HG02571 (cell line): ENCODE measurements around the gene RPS29.
"Not testable (repeated sequence)": the region's sequence is repeated elsewhere in the genome, so short reads cannot be mapped to it uniquely, and the experiment has no call there.

Source experiments
- ATAC-seq: cut with Tn5 transposase; IDR thresholded peaks from one replicate; pipeline ENCODE4 v1.9.1; 2021; ENCODE audit warnings: mild to moderate bottlenecking, moderate library complexity; ENCODE audit not compliant: unreplicated experiment

The RPS29 gene

GRCh38 chr14:49585803-49586672 lies at the start of gene RPS29:
Gene RPS29, minus strand, starts transcription at chr14:49586380. Its CDS starts 34 bp downstream, at chr14:49586346.
- ATAC-seq = peak; percentile 91

- peak; percentile 32 for ATAC-seq
Measured at GRCh38 chr14:49634547-49635334, 48.6 kb upstream of the RPS29 start, which contains the start of gene DNAAF2. Gene DNAAF2, minus strand, starts transcription at chr14:49635244. Its CDS starts 95 bp downstream, at chr14:49635149.

GRCh38 chr14:49633640-49634546 lies 47.7 kb upstream of the RPS29 start:
- peak; percentile 73 for ATAC-seq

- ATAC-seq = no peak
Measured at GRCh38 chr14:49623941-49624839, 38.0 kb upstream of the RPS29 start.

- ATAC-seq = no peak
Measured at GRCh38 chr14:49623387-49623786, 37.2 kb upstream of the RPS29 start.

GRCh38 chr14:49622022-49622607 lies 35.9 kb upstream of the RPS29 start:
- no peak for ATAC-seq

GRCh38 chr14:49621114-49621881 lies 35.1 kb upstream of the RPS29 start:
- ATAC-seq = peak; percentile 28

GRCh38 chr14:49620182-49621113 lies 34.3 kb upstream of the RPS29 start, which contains the start of the genes MGAT2 and RPL36AL:
Gene MGAT2, plus strand, starts transcription at chr14:49620799. Its CDS starts 470 bp downstream, at chr14:49621269.
Gene RPL36AL, minus strand, starts transcription at chr14:49620626. Its CDS starts 1,522 bp downstream, at chr14:49619104.
- peak; percentile 94 for ATAC-seq

GRCh38 chr14:49619730-49620129 lies 33.5 kb upstream of the RPS29 start:
- no peak for ATAC-seq

- not testable (repeated sequence) for ATAC-seq
Measured at GRCh38 chr14:49619273-49619672, 33.1 kb upstream of the RPS29 start.

- ATAC-seq = no peak
Measured at GRCh38 chr14:49617852-49618519, 31.8 kb upstream of the RPS29 start.

- ATAC-seq = no peak
Measured at GRCh38 chr14:49615776-49616175, 29.6 kb upstream of the RPS29 start.

- ATAC-seq = no peak
Measured at GRCh38 chr14:49614196-49614595, 28.0 kb upstream of the RPS29 start.

- ATAC-seq = no peak
Measured at GRCh38 chr14:49612671-49613070, 26.5 kb upstream of the RPS29 start.

- ATAC-seq = no peak
Measured at GRCh38 chr14:49612251-49612650, 26.1 kb upstream of the RPS29 start.

- ATAC-seq = no peak
Measured at GRCh38 chr14:49607583-49607982, 21.4 kb upstream of the RPS29 start.
